Fibroblast of gingiva (primary cell): ENCODE measurements around the gene KRTAP10-10.
"Not testable (repeated sequence)": the region's sequence is repeated elsewhere in the genome, so short reads cannot be mapped to it uniquely, and the experiment has no call there.

Experiments
- DNase-seq: peaks from one replicate; pipeline ENCODE4 v3.0.0-alpha.2; 2011; ENCODE audit warnings: low read depth

KRTAP10-10 gene

GRCh38 chr21:44684483-44684882 lies 47.3 kb downstream of the KRTAP10-10 start:
- no peak for DNase-seq

- not testable (repeated sequence) for DNase-seq
Measured at GRCh38 chr21:44685050-44685449, 47.9 kb downstream of the KRTAP10-10 start.

GRCh38 chr21:44686000-44686781 lies 49.0 kb downstream of the KRTAP10-10 start:
- no peak for DNase-seq

GRCh38 chr21:44686843-44687561 lies 49.8 kb downstream of the KRTAP10-10 start:
- no peak for DNase-seq

GRCh38 chr21:44687671-44688070 lies 50.5 kb downstream of the KRTAP10-10 start:
- no peak for DNase-seq
